KG1 (cell line): Measurements from ENCODE around the gene UCP2.

Source experiments
- DNase-seq: peaks from one replicate; lab custom pipeline; 2025; lab: John Stamatoyannopoulos, UW

Gene UCP2

GRCh38 chr11:73971175-73971719 is 11.4 kb downstream of the UCP2 start:
- no peak for DNase-seq

GRCh38 chr11:73969991-73970800 is 12.4 kb downstream of the UCP2 start:
- DNase-seq = no peak

GRCh38 chr11:73969091-73969490 is 13.6 kb downstream of the UCP2 start:
- DNase-seq = no peak

GRCh38 chr11:73968356-73968966 is 14.2 kb downstream of the UCP2 start:
- DNase-seq = no peak

- no peak for DNase-seq
Observed at GRCh38 chr11:73965764-73966121, 16.9 kb downstream of the UCP2 start.

- no peak for DNase-seq
Observed at GRCh38 chr11:73965076-73965763, 17.4 kb downstream of the UCP2 start.

GRCh38 chr11:73963861-73964260 is 18.8 kb downstream of the UCP2 start:
- DNase-seq = no peak

- DNase-seq = no peak
Observed at GRCh38 chr11:73962101-73962705, 20.4 kb downstream of the UCP2 start.

- DNase-seq = no peak
Observed at GRCh38 chr11:73961321-73961720, 21.3 kb downstream of the UCP2 start.

GRCh38 chr11:73958521-73959141 is 24.0 kb downstream of the UCP2 start:
- no peak for DNase-seq

GRCh38 chr11:73957654-73958361 is 24.8 kb downstream of the UCP2 start:
- DNase-seq = no peak

GRCh38 chr11:73956876-73957653 is 25.6 kb downstream of the UCP2 start:
- no peak for DNase-seq

GRCh38 chr11:73951797-73952196 is 30.8 kb downstream of the UCP2 start:
- DNase-seq = no peak

GRCh38 chr11:73950869-73951710 is 31.6 kb downstream of the UCP2 start, which contains the start of gene DNAJB13:
Gene DNAJB13, plus strand, starts transcription at chr11:73951026. Its CDS starts 44 bp downstream, at chr11:73951070.
- DNase-seq = no peak

GRCh38 chr11:73949912-73950311 is 32.7 kb downstream of the UCP2 start:
- no peak for DNase-seq

GRCh38 chr11:73949246-73949645 is 33.4 kb downstream of the UCP2 start:
- no peak for DNase-seq

GRCh38 chr11:73946798-73947458 is 35.7 kb downstream of the UCP2 start:
- DNase-seq = no peak

- no peak for DNase-seq
Observed at GRCh38 chr11:73945396-73945795, 37.2 kb downstream of the UCP2 start.

GRCh38 chr11:73944901-73945300 is 37.7 kb downstream of the UCP2 start:
- DNase-seq = no peak
